CD1c-positive myeloid dendritic cell (primary cell): ENCODE results near the gene MRPL19.

Experiments used
- DNase-seq: peaks from one replicate; pipeline ENCODE4 v3.0.0-alpha.2; 2016; ENCODE audit errors: extremely low spot score

The MRPL19 gene

GRCh38 chr2:75646583-75647425 lies at the start of gene MRPL19:
TSS of gene MRPL19 (plus strand) at chr2:75646783. CDS start at chr2:75646808, 25 bp downstream.
- DNase-seq = peak; percentile 83

GRCh38 chr2:75596784-75597183 lies 49.8 kb upstream of the MRPL19 start:
- no peak for DNase-seq

DNA sequence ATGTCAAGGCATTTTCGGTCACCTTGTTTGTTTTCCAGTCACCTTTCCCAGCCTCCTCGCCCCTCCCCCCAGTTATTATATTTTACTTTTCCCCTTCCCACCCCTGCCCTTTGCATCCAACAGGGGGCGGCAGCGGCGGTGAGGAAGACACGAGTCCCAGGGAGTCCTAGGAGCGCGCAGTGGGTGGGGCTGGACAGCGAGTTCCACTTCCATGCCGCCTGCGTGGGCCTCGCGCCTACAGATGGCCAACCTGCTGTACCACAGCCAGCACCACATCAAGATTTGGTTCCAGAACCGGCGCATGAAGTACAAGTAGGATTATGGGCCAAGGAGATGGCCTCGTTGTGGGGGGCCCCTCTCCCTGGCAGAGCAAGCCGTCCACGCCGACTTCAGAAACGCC lies 48.6 kb upstream of the MRPL19 start:
- no peak for DNase-seq

- DNase-seq = no peak
Observed at GRCh38 chr2:75598589-75599155, 47.9 kb upstream of the MRPL19 start.

DNA sequence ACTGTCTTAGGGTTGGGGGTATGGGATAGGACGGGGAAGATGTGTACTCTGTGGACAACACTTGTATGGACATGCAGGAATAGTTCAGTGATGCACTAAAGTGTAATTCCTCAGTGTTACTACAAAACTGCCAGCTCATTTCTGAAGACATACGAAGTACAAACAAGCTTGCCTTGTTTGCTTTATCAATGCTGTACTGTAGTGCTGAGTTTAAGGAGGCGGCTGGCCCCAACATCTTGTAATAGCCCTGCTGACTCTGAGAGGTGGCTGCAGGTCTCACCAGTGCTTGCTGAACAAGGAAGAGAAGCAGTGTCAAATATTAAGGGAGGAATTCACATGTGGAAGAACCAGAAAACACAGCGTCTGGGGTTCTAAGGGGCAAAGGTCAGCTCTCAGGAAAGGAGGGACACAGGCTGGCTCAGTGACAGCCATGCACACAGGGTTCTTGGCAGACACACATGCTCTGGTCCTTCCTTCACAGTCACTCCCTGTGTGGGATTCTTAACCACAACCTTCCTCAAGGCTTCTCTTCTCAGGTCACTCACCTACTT lies 46.0 kb upstream of the MRPL19 start:
- no peak for DNase-seq

GRCh38 chr2:75602724-75603342 lies 43.8 kb upstream of the MRPL19 start:
- no peak for DNase-seq

- DNase-seq = no peak
Observed at GRCh38 chr2:75603477-75603876, 43.1 kb upstream of the MRPL19 start.

GRCh38 chr2:75604484-75604883 lies 42.1 kb upstream of the MRPL19 start:
- no peak for DNase-seq

DNA sequence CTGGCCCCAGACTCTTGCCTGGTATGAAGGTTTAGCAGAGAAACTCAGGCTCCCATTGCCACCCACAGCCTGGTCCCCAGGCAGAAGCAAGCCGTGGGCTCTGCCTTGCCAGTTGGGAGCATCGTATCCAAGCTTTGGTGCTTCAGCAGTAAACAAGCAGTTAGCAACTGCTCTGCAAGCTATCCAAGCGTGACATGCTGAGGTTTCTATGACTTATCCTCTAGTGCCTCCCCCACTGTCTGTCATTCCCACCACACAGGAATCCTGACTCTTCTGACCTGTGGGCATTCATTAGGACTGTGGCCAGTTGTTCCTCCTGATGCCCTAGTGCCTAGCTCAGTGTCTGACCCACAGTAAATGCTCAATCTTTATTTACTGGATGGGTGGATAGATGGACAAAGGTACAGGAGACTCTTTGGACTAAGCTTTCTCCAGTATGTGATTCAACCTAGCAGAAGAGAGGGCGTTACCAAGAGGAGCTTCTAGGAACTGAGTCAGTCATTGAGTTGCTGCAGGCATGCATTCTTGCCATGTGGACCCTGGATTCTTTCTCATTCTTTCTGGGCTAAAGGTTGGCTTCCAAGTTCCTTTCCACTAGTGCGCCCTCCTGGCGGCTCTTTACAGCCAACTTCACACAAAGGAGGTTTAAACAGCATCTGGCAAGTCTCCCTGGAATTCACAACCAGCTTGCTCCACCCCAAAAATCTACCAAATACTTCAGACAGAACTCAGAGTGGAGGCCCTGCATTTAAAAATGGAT lies 40.6 kb upstream of the MRPL19 start:
- DNase-seq = no peak

DNA sequence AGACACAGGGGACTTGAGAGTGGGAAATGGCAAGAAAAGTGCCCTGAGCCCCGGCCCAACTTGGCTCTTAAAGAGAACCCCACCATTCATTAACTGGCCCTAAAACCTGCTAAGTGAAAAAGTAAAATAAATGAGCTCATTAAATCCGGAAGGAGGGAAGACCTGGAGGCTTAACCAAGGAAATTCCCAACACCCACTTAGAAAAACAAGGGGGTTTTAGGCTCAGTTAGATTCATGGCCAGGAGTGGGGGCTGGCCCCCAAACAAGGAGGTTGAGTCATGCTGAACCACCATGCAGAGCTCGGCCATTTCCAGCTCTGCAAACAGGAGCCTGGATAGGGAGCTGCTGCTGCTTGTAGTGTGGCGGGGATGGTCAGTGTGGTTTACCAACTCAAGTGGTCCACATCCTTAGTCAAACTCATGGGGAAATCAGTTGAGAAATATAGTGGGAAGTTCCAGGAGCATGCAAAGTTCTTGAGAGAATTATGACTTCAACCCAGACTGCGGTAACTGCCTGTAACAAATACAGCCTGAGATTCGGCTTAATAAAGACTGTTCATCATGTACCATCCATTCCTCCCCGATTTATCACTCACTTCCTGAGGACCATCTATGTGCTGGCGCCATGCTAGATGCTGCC lies 39.7 kb upstream of the MRPL19 start:
- DNase-seq = no peak

DNA sequence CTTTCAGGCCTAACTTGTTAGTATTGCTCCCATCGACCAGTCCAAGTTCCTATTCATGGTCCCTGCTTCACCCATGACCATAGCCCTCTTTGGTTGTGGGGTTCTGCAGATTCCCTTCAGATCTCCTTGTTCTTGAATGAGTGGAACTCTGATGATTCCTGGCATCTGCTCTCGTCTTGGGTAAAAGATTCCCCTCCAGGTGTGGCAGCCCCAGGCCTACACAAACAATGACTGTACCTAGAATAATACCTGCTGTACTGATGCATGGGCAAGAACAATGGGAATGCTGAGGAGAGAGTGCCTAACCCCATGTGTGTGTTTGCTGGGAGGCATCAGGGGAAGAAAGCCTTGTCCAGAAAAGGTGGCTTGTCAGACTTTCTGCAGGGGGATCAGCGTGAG lies 39.2 kb upstream of the MRPL19 start:
- DNase-seq = no peak

DNA sequence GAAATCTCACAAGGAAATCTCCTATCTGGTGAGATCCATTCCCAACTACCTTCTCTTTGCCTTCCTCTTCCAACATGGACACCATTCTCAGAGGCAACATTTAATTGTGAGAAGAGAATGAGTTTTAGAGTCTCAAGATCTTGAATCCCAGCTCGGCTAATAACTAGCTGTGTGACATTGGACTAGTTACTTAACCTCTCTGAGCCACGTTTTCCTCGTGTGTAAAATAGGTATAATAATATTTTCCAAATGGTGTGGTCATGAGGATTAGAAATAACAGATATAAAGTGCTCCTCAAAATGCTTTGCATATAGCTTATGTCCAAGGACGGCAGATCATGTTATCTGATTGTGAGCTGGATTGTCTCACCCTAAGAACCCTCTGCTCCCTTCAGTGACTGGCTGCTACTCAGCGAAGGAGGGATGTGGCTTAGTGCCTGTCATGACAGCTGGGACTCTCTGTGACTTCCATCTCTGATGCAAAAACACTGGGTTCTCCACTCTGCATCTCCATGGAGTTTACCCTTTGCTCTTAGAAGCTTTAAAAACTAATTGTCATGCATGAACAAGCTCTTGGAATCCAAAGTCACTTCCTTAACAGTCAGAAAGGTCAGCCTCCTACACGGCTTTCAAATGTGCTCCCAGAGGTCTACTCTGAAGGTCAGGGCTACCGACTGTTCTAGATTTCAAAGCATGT lies 38.4 kb upstream of the MRPL19 start:
- no peak for DNase-seq

GRCh38 chr2:75608684-75609333 lies 37.8 kb upstream of the MRPL19 start:
- peak; percentile 31 for DNase-seq

DNA sequence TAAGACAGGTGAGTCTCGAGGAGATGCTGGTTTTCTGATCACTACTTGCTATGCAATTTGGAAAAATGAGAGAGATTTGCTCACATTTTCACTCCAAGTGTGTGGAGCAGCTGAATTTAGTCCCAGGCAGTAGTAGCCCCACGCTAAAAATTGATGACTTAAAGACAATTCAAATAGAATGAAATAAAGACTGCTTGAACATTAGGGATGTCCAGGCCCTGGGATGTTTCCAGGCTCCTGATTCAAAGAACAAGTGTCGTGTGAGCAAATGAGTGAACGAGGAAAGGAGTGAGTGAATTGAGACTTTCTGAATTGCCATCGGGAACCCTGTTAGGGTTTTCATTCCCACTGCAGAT lies 37.3 kb upstream of the MRPL19 start:
- DNase-seq = no peak

GRCh38 chr2:75609937-75610508 lies 36.6 kb upstream of the MRPL19 start:
- DNase-seq = no peak

DNA sequence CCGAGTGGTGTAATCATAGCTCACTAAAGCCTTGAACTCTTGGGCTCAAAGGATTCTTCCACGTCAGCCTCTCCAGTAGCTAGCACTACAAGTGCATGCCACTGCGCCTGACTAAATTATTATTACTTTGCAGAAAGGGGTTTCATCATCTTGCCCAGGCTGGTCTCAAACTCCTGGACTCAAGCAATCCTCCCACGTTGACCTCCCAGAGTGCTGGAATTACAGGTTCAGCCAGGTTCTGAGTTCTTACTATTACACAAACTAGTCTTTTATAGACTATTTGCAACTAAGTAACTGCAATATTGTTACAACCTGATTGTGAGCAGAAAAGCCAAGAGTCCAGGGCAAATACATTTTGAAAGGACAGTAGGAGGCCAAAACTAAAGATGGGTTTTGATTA lies 35.9 kb upstream of the MRPL19 start:
- no peak for DNase-seq

DNA sequence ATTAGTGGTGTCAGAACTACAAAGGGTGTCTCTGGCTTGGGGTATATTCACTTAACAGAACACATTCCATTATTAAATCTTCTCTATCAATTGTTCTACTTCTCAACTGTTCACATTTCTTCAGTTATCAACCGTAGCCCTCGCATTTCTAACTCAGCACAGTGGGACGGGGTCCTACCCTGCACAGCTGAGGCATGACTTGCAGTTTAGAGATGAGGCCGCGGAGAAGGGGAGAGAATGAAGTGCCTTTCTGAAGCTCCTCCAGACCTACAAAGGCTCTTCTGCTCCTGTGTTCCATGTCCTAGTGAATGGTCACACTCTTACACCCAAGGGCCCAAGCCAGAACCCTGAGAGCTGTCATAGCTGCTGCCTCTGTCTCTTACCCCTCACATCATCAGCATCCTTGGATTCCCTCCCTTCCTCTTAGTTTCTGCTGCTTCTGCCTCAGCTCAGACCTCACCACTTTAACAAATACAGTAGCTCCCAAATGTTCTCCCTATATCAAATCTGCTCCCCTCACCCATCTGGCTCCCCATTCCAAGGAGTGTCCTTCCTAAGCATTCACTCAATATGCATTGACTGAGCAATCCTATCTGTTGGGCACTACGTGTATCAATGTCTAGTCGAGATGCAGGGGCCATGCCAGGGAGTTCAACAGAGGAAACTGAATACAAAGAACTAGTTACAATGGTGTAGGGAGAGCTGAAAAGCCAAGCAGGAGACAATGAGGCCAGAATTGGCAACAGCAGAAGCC lies 34.3 kb upstream of the MRPL19 start:
- DNase-seq = no peak

DNA sequence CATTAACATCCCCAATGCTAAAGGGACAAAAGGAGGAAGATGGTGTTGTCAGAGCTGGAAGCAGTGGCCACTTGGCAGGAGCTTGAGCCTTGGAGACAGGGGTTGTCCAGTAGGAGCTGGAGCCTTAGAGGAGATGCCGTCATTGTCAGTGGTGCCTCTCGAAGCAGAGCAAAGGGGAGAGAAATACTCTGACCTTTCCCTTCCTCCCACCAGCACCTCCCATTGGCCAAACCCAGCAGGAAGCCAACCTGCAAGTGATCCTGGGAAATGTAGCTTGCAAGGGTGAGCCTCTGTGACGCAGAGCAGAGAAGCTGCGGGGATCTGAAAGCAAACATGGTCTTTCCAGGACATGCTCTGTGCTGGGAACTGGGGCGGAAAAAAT lies 33.7 kb upstream of the MRPL19 start:
- DNase-seq = no peak

GRCh38 chr2:75614162-75614651 lies 32.4 kb upstream of the MRPL19 start:
- DNase-seq = no peak
